IMR-90 (cell line): ENCODE measurements around the gene PALLD. TPM values are rescaled to one million over a fixed set of nuclear protein-coding genes. Genes with fewer than 3 reads are reported as not detected.

ENCODE experiments used
- ATAC-seq: fragments of 200-7000 bp; cut with Tn5 transposase; 2 replicates; pipeline ENCODE4 v1.9.1; 2020; ENCODE audit warnings: low read depth, mild to moderate bottlenecking, moderate library complexity
- BruUV-seq: library from RNA; stranded (reverse); fragments of 400-500 nt; replicated peaks from 2 replicates; lab custom pipeline; 2021; lab: Mats Ljungman, UMichigan
- CTCF ChIA-PET: fragments of 300-600 bp; formaldehyde crosslinking; extraction: SDS; loops from one replicate; lab custom pipeline; 2021; ENCODE audit warnings: antibody characterized with exemption; lab: Yijun Ruan, JAX
- POLR2A ChIA-PET: fragments of 300-600 bp; sonication (Branson Sonifier 250); formaldehyde crosslinking; loops from one replicate; lab custom pipeline; 2022; ENCODE audit warnings: antibody characterized with exemption; ENCODE audit not compliant: unreplicated experiment; lab: Charles Lee
- DNase-seq: peaks from one replicate; pipeline ENCODE4 v3.0.0; 2013
- H2AFZ ChIP-seq: replicated peaks from 2 replicates; pipeline ENCODE3; 2013; ENCODE audit warnings: low read length, mild to moderate bottlenecking; ENCODE audit not compliant: poor library complexity
- H2AK5ac ChIP-seq: 2 replicates; pipeline ENCODE4 v1.6.1; 2013; ENCODE audit warnings: low read depth, low read length, inconsistent platforms
- H2AK9ac ChIP-seq: replicated peaks from 2 replicates; pipeline ENCODE3; 2013; ENCODE audit warnings: mild to moderate bottlenecking, low read depth, low read length, moderate library complexity; ENCODE audit not compliant: poor library complexity
- H2BK120ac ChIP-seq: 2 replicates; pipeline ENCODE4 v1.6.1; 2013; ENCODE audit warnings: low read depth, low read length, inconsistent platforms
- H2BK15ac ChIP-seq: 3 replicates; pipeline ENCODE4 v1.6.1; 2013; ENCODE audit warnings: low read depth, low read length, inconsistent platforms
- H2BK20ac ChIP-seq: 2 replicates; pipeline ENCODE4 v1.6.1; 2013; ENCODE audit warnings: low read depth, mild to moderate bottlenecking, inconsistent platforms, low read length, moderate library complexity
- H2BK5ac ChIP-seq: 2 replicates; pipeline ENCODE4 v1.6.1; 2013; ENCODE audit warnings: mild to moderate bottlenecking, low read depth, low read length, inconsistent platforms; ENCODE audit not compliant: poor library complexity, severe bottlenecking
- H3K14ac ChIP-seq: replicated peaks from 2 replicates; pipeline ENCODE4 v1.6.1; 2013; ENCODE audit warnings: low read depth, low read length, inconsistent platforms
- H3K18ac ChIP-seq: 2 replicates; pipeline ENCODE4 v1.6.1; 2013; ENCODE audit warnings: low read depth, low read length, control low read depth
- H3K23ac ChIP-seq: 2 replicates; pipeline ENCODE4 v1.6.1; 2013; ENCODE audit warnings: low read depth, low read length, inconsistent platforms
- H3K27ac ChIP-seq: 2 replicates; pipeline ENCODE4 v1.5.1; 2013; ENCODE audit warnings: mild to moderate bottlenecking, control low read depth, low read length; ENCODE audit not compliant: insufficient read depth
- H3K27me3 ChIP-seq: 2 replicates; pipeline ENCODE4 v1.6.1; 2013; ENCODE audit warnings: low read length; ENCODE audit not compliant: control insufficient read depth, insufficient read depth
- H3K36me3 ChIP-seq: 2 replicates; pipeline ENCODE4 v1.6.1; 2013; ENCODE audit warnings: low read length, mixed read lengths; ENCODE audit not compliant: control insufficient read depth, insufficient read depth
- H3K4ac ChIP-seq: 2 replicates; pipeline ENCODE4 v1.6.1; 2013; ENCODE audit warnings: low read depth, low read length, inconsistent platforms
- H3K4me1 ChIP-seq: 2 replicates; pipeline ENCODE4 v1.6.1; 2013; ENCODE audit warnings: low read length, mixed read lengths; ENCODE audit not compliant: control insufficient read depth, insufficient read depth
- H3K4me2 ChIP-seq: 2 replicates; pipeline ENCODE4 v1.6.1; 2013; ENCODE audit warnings: low read depth, mild to moderate bottlenecking, control low read depth, low read length, moderate library complexity
- H3K4me3 ChIP-seq: 2 replicates; pipeline ENCODE4 v1.5.1; 2013; ENCODE audit warnings: low read depth, mild to moderate bottlenecking, control low read depth, low read length, moderate library complexity; ENCODE audit not compliant: insufficient read depth
- H3K56ac ChIP-seq: 2 replicates; pipeline ENCODE4 v1.6.1; 2013; ENCODE audit warnings: low read length, inconsistent platforms; ENCODE audit not compliant: insufficient read depth; ENCODE audit errors: extremely low read depth
- H3K79me1 ChIP-seq, 2 experiments: 2 replicates each; pipeline ENCODE4 v1.6.1; 2013; ENCODE audit warnings: low read length in 2 of 2, inconsistent platforms in 1 of 2, low read depth in 1 of 2
- H3K9ac ChIP-seq: 2 replicates; pipeline ENCODE4 v1.6.1; 2013; ENCODE audit warnings: low read depth, low read length, control low read depth
- H3K9me1 ChIP-seq: 2 replicates; pipeline ENCODE4 v1.6.1; 2013; ENCODE audit warnings: low read length, inconsistent platforms; ENCODE audit not compliant: insufficient read depth
- H3K9me3 ChIP-seq: 2 replicates; pipeline ENCODE4 v1.6.1; 2013; ENCODE audit warnings: low read length; ENCODE audit not compliant: control insufficient read depth, insufficient read depth
- H4K20me1 ChIP-seq: 2 replicates; pipeline ENCODE4 v1.6.1; 2013; ENCODE audit warnings: low read length, inconsistent platforms; ENCODE audit not compliant: insufficient read depth
- H4K5ac ChIP-seq: 2 replicates; pipeline ENCODE4 v1.6.1; 2013; ENCODE audit warnings: mild to moderate bottlenecking, low read depth, low read length, control low read depth
- H4K8ac ChIP-seq, 2 experiments: 2 replicates each; pipeline ENCODE4 v1.6.1; 2013; ENCODE audit warnings: low read depth in 2 of 2, low read length in 2 of 2, control low read depth in 1 of 2, inconsistent platforms in 1 of 2
- H4K91ac ChIP-seq: 2 replicates; pipeline ENCODE4 v1.6.1; 2013; ENCODE audit warnings: low read depth, low read length, inconsistent platforms; ENCODE audit not compliant: insufficient read depth
- BHLHE40 ChIP-seq: fragments of 150-350 bp; IDR thresholded peaks from 2 replicates; pipeline ENCODE4 v1.6.1; 2016; ENCODE audit warnings: mild to moderate bottlenecking, low read depth, low read length
- CEBPB ChIP-seq: IDR thresholded peaks from 2 replicates; pipeline ENCODE4 v1.6.1; 2012; ENCODE audit warnings: low read depth, low read length, improper control_type of control experiment
- CHD1 ChIP-seq: IDR thresholded peaks from 2 replicates; pipeline ENCODE4 v1.6.1; 2012; ENCODE audit warnings: low read depth, low read length, improper control_type of control experiment
- FOS ChIP-seq: fragments of 150-350 bp; IDR thresholded peaks from 2 replicates; pipeline ENCODE4 v1.6.1; 2016; ENCODE audit warnings: low read depth, low read length
- MAFK ChIP-seq: IDR thresholded peaks from 2 replicates; pipeline ENCODE4 v1.6.1; 2012; ENCODE audit warnings: low read depth, low read length, improper control_type of control experiment
- MAZ ChIP-seq: IDR thresholded peaks from 2 replicates; pipeline ENCODE4 v1.6.1; 2012; ENCODE audit warnings: low read depth, mild to moderate bottlenecking, low read length, improper control_type of control experiment, moderate library complexity, borderline replicate concordance
- POLR2A ChIP-seq: IDR thresholded peaks from 2 replicates; pipeline ENCODE4 v1.6.1; 2012; ENCODE audit warnings: mild to moderate bottlenecking, low read depth, low read length
- RAD21 ChIP-seq: IDR thresholded peaks from 2 replicates; pipeline ENCODE4 v1.6.1; 2012; ENCODE audit warnings: low read length, improper control_type of control experiment
- RFX5 ChIP-seq: IDR thresholded peaks from 2 replicates; pipeline ENCODE4 v1.8.0; 2012; ENCODE audit warnings: low read depth, mild to moderate bottlenecking, low read length, moderate library complexity
- WGBS, 2 experiments: methylation state at CpG; one replicate each; pipeline versions ENCODE4 v1.1.5 to v1.1.7; 2013; ENCODE audit warnings: missing lambda C conversion rate in 2 of 2; ENCODE audit not compliant: insufficient read length in 1 of 2; ENCODE audit errors: extremely low coverage in 2 of 2; 5-methylcytosine and 5-hydroxymethylcytosine counted together
- dilution Hi-C: fragments of 300-500 bp; cut with HindIII; formaldehyde crosslinking; loops from one replicate; pipeline ENCODE4 v1.14.3; 2018; ENCODE audit warnings: low sequenced_read_pairs; ENCODE audit not compliant: unreplicated experiment
- in situ Hi-C: fragments of 300-500 bp; cut with MboI; formaldehyde crosslinking; loops from 3 replicates; pipeline ENCODE4 v1.14.3; 2019; ENCODE audit warnings: low sequenced_read_pairs, inconsistent platforms, mixed read lengths
- intact Hi-C: fragments of 100-400 bp; cut with micrococcal nuclease; formaldehyde crosslinking; loops from 2 replicates; pipeline ENCODE4 v1.10.0; 2022
- polyA plus RNA-seq, 3 experiments: library from polyadenylated mRNA; depleted of rRNA; stranded (reverse); fragments of >200 nt; gene quantifications; 2 replicates each; pipeline ENCODE4 v1.2.3, GENCODE V29; 2012; ENCODE audit warnings: low replicate concordance in 1 of 3
- total RNA-seq: library from RNA; depleted of rRNA; stranded (reverse); fragments of >200 nt; gene quantifications from 2 replicates; pipeline ENCODE4 v1.2.3, GENCODE V29; 2012
- TF ChIP-seq, protein P1 (sequence below): fragments of 150-350 bp; IDR thresholded peaks from 2 replicates; pipeline ENCODE4 v1.6.1; 2016; ENCODE audit warnings: low read depth, mild to moderate bottlenecking, low read length, moderate library complexity, borderline replicate concordance
- TF ChIP-seq, protein P2 (sequence below): conservative IDR thresholded peaks from 2 replicates; pipeline ENCODE4 v1.5.1; 2012; ENCODE audit warnings: mild to moderate bottlenecking, low read depth, low read length, improper control_type of control experiment

PALLD gene
- total and polyA plus RNA-seq, 2 of the 4 experiments (the other 2 are of a cell fraction): 91.0 to 91.9 TPM

DNA sequence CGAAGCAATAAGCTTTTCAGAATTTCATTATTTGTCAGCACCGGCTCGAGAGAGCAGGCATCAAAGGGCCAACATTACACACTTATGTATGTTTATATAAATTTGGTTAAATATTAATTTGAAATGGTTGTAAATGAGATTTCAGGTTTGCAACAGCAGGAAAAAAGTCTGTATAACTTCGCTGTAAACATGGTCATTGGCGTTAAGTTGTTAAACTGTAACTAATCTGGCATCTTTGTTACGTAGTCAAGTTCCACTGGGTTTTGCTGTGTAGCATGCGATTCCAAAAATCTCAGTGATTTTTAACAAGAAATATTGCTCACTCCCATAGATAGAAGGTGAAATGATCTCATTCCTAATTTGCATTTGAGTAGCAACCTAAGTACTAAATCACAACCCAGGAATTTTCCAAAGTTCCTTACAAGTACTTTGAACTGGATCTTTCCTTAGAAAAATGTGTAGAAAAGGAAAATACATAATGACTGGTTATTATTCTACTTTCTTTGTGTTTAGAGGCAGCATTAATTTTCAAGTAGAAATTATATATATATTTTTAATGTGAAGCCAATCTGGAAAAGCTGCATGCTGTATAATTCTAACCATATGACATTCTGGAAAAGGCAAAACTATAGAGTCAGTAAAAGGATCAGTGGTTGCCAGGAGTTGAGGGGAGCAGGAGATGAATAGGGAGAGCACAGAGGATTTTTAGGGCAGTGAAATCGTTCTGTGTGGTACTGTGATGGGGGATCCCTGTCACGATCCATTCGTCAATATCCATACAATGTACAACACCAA is 291.1 kb downstream of the PALLD start:
- no peaks in the 10 kb centered on the region for H3K79me1 ChIP-seq
- peaks cover 6% of the 10 kb centered on the region; the same call in 1 of the 2 replicates for H3K9me1 ChIP-seq
- H2BK120ac ChIP-seq: no peak overlapping the region
- H3K4ac ChIP-seq: peak overlapping the region; percentile 20
- peak overlapping the region; percentile 4; the same call in 1 of the 2 replicates for H4K5ac ChIP-seq
- peak overlapping the region; percentile 77; the same call in 2 of the 3 replicates for H2BK15ac ChIP-seq
- H2BK20ac ChIP-seq: no peak overlapping the region
- intact Hi-C loops: no loop called here
- H3K27ac ChIP-seq: no peak overlapping the region
- no peaks in the 10 kb centered on the region for H3K36me3 ChIP-seq
- no peaks in the 10 kb centered on the region for H3K27me3 ChIP-seq
- no peak overlapping the region for H2AK9ac ChIP-seq
- DNase-seq: no peak
- H3K56ac ChIP-seq: no peak overlapping the region
- CTCF ChIA-PET: no interaction called here
- TF ChIP-seq CEBPB: no peak
- TF ChIP-seq CHD1: no peak
- TF ChIP-seq, protein P1, sequence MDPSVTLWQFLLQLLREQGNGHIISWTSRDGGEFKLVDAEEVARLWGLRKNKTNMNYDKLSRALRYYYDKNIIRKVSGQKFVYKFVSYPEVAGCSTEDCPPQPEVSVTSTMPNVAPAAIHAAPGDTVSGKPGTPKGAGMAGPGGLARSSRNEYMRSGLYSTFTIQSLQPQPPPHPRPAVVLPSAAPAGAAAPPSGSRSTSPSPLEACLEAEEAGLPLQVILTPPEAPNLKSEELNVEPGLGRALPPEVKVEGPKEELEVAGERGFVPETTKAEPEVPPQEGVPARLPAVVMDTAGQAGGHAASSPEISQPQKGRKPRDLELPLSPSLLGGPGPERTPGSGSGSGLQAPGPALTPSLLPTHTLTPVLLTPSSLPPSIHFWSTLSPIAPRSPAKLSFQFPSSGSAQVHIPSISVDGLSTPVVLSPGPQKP: no peak
- TF ChIP-seq RAD21: no peak
- no peak for TF ChIP-seq RFX5
- TF ChIP-seq MAFK: no peak
- TF ChIP-seq POLR2A: no peak
- TF ChIP-seq BHLHE40: no peak
- TF ChIP-seq, protein P2, sequence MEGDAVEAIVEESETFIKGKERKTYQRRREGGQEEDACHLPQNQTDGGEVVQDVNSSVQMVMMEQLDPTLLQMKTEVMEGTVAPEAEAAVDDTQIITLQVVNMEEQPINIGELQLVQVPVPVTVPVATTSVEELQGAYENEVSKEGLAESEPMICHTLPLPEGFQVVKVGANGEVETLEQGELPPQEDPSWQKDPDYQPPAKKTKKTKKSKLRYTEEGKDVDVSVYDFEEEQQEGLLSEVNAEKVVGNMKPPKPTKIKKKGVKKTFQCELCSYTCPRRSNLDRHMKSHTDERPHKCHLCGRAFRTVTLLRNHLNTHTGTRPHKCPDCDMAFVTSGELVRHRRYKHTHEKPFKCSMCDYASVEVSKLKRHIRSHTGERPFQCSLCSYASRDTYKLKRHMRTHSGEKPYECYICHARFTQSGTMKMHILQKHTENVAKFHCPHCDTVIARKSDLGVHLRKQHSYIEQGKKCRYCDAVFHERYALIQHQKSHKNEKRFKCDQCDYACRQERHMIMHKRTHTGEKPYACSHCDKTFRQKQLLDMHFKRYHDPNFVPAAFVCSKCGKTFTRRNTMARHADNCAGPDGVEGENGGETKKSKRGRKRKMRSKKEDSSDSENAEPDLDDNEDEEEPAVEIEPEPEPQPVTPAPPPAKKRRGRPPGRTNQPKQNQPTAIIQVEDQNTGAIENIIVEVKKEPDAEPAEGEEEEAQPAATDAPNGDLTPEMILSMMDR: no peak
- no peak for TF ChIP-seq FOS
- no peak for TF ChIP-seq MAZ
- no peak overlapping the region for H2BK5ac ChIP-seq
- no peak overlapping the region for H3K14ac ChIP-seq
- H3K9me3 ChIP-seq: peaks cover 3% of the 10 kb centered on the region
- no peak overlapping the region for H3K4me2 ChIP-seq
- dilution Hi-C loops: no loop called here
- no peak for ATAC-seq
- 0 out of 2 replicates have a peak overlapping the region, but pooled peaks have one; percentile 24 for H2AK5ac ChIP-seq
- 0 out of 2 replicates have a peak, but pooled peaks cover 2% of the 10 kb centered on the region for H3K4me1 ChIP-seq
- no peaks in the 10 kb centered on the region for H4K20me1 ChIP-seq
- in situ Hi-C loops: no loop called here
- no peak overlapping the region for H2AFZ ChIP-seq
- 0 out of 2 replicates have a peak overlapping the region, but pooled peaks have one; percentile 45 for H3K18ac ChIP-seq
- POLR2A ChIA-PET: no interaction called here
- no peak overlapping the region for H4K8ac ChIP-seq
- no peak overlapping the region for H3K9ac ChIP-seq
- H3K4me3 ChIP-seq: no peak overlapping the region
- BruUV-seq: no TSS peak
- no peak overlapping the region; the same call in 1 of the 2 replicates for H4K91ac ChIP-seq
- 100% methylated on average over 1 of the region's 10 CpGs; no CpG with 5 or more reads in 1 of the 2 experiments for WGBS, 2 experiments
- H3K23ac ChIP-seq: no peak overlapping the region
